SKM-1 treated with dmso at 0.1 percent for 144 hours (cell line): ENCODE data around the gene DBH.

Source experiments
- DNase-seq: peaks from one replicate; lab custom pipeline; 2025; ENCODE audit not compliant: unreplicated experiment; lab: John Stamatoyannopoulos, UW

The DBH gene

GRCh38 chr9:133681658-133682306, 45.6 kb downstream of the DBH start:
- DNase-seq: no peak

DNA sequence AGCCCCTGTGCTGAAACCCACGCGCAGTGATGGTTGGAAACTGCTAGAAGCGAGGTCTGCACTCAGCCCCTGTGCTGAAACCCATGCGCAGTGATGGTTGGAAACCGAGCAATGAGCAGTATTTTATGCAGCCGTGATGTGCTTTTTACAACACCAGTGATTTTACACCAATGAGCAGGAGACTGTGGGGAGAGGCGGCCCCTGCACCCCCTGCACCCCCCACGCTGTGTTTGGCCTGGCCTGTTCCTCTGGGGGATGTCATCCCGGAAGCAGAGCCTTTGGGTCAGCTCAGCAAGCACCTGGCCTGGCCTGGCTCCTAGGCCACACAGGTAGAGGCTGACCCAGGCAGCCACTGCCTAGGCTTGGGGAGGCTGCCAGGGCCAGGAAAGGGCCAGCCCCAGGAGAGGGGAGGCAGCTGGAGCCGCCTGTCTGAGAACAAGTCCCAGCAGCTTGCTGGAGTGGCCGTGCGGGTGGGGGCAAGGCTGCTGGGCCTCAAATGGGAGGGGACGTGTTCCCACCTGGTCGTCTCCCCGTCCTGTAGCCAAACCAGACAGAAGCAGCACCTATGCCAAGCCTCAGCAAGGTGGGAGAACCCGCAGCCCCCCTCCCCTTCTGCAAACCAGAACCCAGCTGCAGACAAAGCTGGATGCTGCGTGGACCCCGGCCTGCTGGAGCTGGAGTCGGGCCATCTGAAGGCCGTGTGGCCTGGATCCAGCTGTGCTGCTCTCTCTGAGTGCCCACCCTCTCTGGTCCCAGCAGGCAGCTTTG, 46.8 kb downstream of the DBH start:
- DNase-seq: no peak

DNA sequence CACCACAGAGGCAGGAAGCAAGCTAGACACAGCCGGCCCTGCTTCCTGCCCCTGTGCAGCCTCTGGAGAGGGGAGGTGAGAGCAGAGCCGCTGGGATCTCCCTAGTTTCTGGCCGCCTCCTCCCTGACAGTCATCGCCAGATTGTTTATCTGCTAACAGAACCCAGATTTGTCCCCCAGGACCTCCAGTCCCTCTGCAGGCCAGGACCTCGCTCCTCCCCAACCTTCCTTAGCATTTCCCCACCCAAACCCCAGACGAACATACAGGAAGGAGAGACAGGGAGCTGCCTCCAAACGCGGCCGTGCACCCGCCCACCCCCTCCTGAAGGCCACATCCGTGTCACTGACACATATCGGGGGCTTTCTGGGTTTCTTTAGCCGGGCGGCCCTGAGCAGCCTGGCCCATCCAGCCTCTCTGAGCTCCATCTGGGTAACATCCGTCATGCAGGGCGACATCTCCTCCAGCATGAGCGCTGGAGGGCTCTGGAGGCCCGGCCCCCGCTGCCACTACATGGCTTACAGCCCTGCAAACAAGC, 47.5 kb downstream of the DBH start:
- DNase-seq: no peak

DNA sequence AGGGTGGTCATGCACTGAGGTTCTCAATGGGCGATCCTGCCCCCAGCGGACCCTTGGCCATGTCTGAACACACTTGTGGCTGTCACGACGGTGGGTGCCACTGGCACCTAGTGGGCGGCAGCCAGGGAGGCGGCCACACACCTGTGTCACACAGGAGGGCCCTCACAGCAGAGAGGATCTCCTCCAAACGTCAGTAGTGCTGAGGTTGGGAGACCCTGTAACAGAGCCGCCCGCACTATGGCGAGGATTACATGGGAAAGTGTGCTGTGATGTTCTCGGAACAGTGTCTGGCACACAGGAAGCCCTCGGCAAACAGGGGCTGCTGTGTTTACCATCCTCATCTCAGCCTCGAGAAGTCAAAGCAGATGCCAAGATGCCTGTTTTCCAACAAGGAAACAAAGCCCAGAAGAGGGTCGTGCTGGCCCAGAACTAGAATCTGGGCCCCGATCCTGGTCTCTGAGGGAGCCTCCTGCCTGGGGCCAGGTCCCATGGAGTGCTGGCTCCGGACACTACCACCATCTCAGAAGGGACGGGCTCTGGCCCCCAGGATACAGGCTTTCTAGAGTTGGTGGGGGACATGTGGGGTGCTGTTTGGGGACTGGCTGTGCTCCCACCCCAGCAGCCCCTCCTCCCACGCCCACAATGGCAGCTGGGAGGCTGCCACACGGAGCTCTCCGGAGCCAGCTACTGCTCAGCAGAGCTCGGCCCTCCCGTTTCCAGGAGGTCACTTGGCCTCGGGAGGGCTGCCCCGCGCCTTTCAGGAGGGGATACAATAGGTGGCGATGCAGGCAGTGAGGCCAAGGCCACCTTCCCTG, 48.2 kb downstream of the DBH start:
- DNase-seq: no peak

DNA sequence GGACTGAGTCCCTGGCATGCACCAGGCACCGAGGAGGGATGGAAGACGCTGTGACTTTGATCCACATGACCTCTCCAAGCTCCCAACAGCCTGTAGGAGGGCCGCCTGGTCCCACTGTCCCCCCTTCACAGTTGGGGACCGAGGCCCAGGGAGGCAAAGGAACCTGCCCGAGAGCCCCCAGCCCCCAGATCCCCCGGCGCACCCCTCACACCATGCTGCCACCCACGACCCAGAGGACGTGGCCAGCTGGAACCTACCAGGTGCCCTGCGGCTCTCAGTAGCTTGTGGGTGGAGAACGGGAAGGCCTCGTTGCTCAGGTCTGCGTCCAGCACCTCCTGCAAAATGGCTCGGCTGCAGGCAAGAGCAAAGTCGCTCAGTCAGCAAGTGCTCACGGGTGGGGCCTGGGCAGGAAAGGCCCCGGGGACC, 48.8 kb downstream of the DBH start:
- no peak for DNase-seq

DNA sequence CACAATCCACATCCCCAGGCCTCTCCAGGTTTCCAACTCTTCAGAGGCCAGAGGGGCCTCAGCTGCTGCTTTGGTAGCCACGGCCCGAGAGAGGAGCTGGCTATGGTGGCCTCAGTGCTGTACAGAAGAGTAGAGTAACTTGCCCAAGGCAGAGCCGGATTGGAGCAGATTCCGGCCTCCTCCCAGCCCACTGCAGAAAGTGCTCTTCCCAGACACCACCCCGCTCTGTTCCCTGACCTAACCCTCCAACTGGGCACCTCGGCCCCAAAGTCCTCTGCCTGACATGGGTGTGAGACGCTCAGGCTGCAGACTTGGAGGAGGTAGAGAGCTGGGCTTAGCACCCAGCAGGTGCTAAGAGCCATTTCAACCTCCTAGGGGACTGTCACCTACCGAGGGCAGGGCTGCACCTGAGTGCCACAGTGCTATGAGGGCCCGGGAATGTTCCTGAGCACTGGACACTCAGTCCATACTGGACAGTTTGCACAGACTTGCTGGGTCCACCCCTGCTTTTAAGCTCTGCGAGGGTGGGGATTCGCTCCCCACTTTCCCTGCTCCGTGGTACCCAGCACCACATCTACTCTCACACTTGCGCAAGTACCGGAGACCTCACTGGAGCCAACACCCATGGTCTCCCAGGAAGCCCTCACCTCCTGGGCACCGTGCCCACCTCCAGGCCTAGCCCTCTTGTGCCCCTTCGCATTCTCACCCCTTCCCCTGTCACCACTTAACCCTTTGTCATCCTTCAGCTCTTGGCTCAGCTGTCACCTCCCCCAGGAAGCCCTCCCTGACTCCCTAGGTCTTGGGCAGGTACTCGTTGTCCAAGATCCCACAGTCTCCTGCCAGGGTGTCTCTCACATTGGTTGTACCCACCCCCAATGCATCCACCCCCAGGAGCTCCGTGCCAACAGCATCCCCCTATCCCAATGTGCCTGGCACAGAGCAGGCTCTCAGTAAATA, 49.8 kb downstream of the DBH start:
- DNase-seq: no peak

DNA sequence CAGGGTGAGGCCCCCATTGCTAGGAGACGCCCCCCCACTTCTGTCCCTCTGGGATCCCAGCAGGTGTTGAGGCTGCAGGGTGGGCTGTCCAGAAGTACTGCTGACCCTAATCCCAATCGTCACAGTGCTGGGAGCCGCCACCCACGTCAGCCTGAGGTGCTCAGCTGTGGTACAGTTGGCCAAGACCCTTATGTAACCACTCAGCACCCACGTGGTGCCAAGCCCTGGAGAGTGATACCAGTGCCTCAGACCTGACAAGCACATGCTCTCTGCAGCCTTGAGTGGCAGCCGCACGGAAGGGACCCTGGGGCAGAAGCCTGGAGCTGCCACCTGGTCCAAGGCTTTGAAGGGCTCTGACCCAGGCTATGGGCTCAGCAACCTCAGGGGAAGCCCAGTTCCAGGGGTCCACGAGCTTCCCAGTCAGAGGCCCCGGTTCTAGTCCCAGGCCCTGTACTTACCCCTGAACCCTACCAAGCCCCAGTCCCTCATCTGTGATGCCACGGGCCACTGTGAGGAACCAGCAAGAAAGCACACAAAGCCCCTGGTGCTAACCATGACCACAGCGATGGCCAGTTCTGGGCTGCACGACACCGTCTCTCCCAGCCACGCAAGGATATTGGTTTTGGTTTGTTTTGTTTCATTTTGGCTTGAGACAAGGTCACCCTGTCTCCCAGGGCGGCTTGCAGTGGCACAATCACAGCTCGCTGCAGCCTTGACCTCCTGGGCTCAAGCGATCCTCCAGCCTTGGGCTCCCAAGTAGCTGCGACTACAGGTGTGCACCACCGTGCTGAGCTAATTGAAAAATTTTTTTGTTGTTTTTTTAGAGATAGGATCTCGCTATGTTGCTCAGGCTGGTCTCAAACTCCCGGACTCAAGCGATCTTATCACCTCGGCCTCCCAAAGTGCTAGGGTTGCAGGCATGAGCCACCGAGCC, 50.7 kb downstream of the DBH start:
- DNase-seq: no peak

DNA sequence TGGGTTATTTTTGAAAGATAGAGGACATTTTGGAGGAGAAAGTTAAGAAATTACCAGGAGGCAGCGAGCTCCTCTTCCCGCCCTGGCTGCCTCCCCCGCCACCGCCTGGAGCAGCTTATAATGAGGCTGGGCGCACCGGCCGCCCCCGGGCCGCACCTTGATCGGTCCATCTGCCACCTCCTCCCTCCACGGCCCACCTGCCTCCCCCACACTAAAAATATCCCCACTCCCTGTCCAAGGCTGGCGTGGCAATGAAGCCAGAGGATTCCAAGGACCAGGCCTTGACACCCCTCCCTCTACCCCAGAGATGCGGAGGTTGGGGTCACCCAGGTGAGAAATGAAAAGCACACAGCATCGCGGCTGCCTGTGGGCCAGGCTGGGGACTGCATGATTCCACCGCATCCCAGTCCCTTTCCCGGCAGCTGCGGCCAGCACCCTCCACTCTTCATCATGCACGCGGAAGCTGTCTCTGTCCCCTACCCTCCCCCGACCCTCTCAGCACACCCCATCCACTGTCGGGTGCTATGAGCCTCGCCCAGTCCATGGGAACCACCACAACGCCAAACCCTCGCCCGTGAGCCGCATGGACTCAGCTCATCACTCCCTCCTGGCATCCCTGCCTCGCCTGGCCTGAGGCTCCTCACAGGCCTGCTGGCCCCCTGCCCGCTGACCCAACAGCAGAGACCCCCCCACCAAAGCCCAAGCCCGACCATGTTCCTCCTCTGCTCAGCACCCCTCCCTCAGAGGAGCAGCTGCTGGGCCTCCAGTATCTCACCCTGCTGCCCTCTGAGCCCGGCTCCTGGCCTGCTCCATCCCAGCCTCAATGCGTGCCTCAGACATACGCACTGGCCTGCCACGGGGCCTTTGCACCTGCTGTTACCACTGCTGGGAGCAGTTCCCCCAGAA, 51.9 kb downstream of the DBH start:
- DNase-seq: no peak

DNA sequence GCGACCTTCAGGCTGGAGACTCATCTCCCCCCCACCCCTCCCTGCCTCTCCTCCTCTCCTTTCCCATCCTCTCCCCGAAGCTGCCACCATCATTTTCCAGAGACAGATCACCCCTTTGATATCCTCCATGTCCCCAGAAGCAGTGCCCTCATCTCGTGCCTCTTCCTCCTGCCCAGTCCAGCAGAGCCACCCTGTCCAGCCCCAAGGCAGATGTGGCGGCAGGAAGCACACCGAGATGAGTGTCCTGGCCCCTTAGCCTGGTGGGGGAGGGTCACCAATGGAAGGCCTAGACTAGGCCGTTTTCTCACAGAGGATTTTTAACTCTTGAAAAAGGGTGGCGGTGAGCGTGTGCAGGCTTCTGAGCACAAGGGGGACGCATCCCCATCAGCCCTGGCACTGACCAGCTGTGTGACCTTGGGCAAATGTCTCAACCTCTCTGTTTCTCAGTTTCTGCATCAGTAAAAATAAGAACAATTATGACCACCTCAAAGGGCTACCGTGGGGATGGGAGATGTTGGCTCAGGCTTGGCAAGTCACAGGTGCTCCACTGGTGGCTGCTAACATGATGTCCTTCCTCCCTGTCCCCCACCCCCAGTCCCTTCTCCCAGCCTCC, 53.1 kb downstream of the DBH start:
- DNase-seq: no peak

GRCh38 chr9:133690081-133690561, 54.0 kb downstream of the DBH start:
- DNase-seq: no peak

- no peak for DNase-seq
Observed at GRCh38 chr9:133691191-133691590, 55.0 kb downstream of the DBH start.

- DNase-seq: no peak
Observed at GRCh38 chr9:133691626-133692363, 55.6 kb downstream of the DBH start.

GRCh38 chr9:133692364-133692985, 56.3 kb downstream of the DBH start:
- DNase-seq: no peak

GRCh38 chr9:133693116-133693515, 57.0 kb downstream of the DBH start:
- no peak for DNase-seq

- no peak for DNase-seq
Observed at GRCh38 chr9:133693703-133694529, 57.8 kb downstream of the DBH start.

DNA sequence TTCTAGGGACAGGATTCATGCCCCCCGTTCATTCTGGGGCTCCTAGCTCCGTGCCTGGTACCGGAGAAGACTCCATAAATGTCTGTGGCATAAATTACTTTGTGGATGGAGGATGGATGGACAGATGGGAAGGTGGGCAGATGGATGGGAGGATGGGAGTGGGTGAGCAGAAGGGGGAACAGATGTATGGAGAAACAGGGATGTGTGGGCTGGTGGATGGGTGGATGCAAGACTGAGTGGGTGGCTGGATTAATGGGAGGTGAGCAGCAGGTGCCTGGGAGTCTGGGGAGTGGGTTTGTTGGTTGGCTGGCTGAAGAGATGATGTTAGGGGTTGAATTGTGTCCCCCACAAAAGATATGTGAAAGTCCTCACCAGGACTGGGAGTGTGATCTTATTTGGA, 58.5 kb downstream of the DBH start:
- DNase-seq: no peak
